HepG2 (cell line): ENCODE data around the gene LBX2. TPM values are rescaled to one million over a fixed set of nuclear protein-coding genes. Genes with fewer than 3 reads are reported as not detected.

Experiments
- ATAC-seq: fragments of 200-7000 bp; cut with Tn5 transposase; 3 replicates; pipeline ENCODE4 v1.9.1; 2020; ENCODE audit warnings: mild to moderate bottlenecking, moderate library complexity
- BruUV-seq: library from RNA; stranded (reverse); fragments of 400-500 nt; replicated peaks from 2 replicates; lab custom pipeline; 2021; lab: Mats Ljungman, UMichigan
- CTCF ChIA-PET: fragments of 300-600 bp; formaldehyde crosslinking; extraction: SDS; loops from one replicate; lab custom pipeline; 2021; ENCODE audit warnings: low total read pairs, inconsistent platforms, low intra/inter-chr PET ratio; lab: Yijun Ruan, JAX
- POLR2A ChIA-PET: fragments of 350-600 bp; sonication (Branson Sonifier 250); formaldehyde crosslinking; loops from one replicate; lab custom pipeline; 2020; ENCODE audit warnings: antibody characterized with exemption, inconsistent platforms; lab: Yijun Ruan, JAX
- DNase-seq: peaks from one replicate; pipeline ENCODE4 v3.0.0-alpha.2; 2015; ENCODE audit warnings: low spot score
- FAIRE-seq: peaks from 3 replicates; lab custom pipeline; 2011; peaks lifted over from hg19 to GRCh38; lab: Jason Lieb, UNC
- H2AFZ ChIP-seq: one replicate; pipeline ENCODE4 v1.6.1; 2011; ENCODE audit warnings: low read length, inconsistent platforms
- H3K27ac ChIP-seq: fragments of 300-600 bp; 3 replicates; pipeline ENCODE4 v1.8.0; 2011; ENCODE audit warnings: mixed run types, mild to moderate bottlenecking, mixed read lengths, low read length, inconsistent platforms; ENCODE audit not compliant: insufficient read depth; ENCODE audit errors: extremely low read length
- H3K27me3 ChIP-seq, 2 experiments: fragments of 200-600 bp in 1 of 2; 2 replicates in 1 of 2; 3 replicates in 1 of 2; pipeline versions ENCODE4 v1.6.0 to v1.8.0; 2011; ENCODE audit warnings: low read length in 2 of 2, mild to moderate bottlenecking in 2 of 2, moderate library complexity in 2 of 2, inconsistent platforms in 1 of 2; ENCODE audit not compliant: insufficient read depth in 2 of 2, control insufficient read depth in 1 of 2
- H3K36me3 ChIP-seq, 2 experiments: fragments of 200-600 bp in 1 of 2; replicated peaks in 1 of 2; 2 replicates in 1 of 2; 3 replicates in 1 of 2; pipeline versions ENCODE4 v1.5.1 to v1.8.0; 2011; ENCODE audit warnings: low read length in 2 of 2, inconsistent platforms in 1 of 2; ENCODE audit not compliant: insufficient read depth in 2 of 2, control insufficient read depth in 1 of 2
- H3K4me1 ChIP-seq: 2 replicates; pipeline ENCODE4 v1.5.1; 2012; ENCODE audit warnings: low read length, inconsistent platforms; ENCODE audit not compliant: insufficient read depth
- H3K4me2 ChIP-seq: 2 replicates; pipeline ENCODE4 v1.6.0; 2011; ENCODE audit warnings: low read depth, low read length, inconsistent platforms
- H3K4me3 ChIP-seq, 3 experiments: fragments of 200-600 bp in 1 of 3; sonication (generic), shearing (Covaris generic) in 1 of 3; replicated peaks in 1 of 3; 2 replicates each; pipeline ENCODE4 v1.5.1; 2011 to 2016; ENCODE audit warnings: low read length in 3 of 3, inconsistent platforms in 2 of 3, low read depth in 2 of 3, mild to moderate bottlenecking in 2 of 3, control low read depth in 1 of 3, mixed read lengths in 1 of 3; ENCODE audit not compliant: insufficient read depth in 1 of 3
- H3K79me2 ChIP-seq: one replicate; pipeline ENCODE4 v1.6.1; 2011; ENCODE audit warnings: low read length, inconsistent platforms; ENCODE audit not compliant: insufficient read depth
- H3K9ac ChIP-seq: 2 replicates; pipeline ENCODE4 v1.6.0; 2011; ENCODE audit warnings: mild to moderate bottlenecking, low read depth, low read length, inconsistent platforms; ENCODE audit not compliant: insufficient read depth
- H3K9me3 ChIP-seq: 2 replicates; pipeline ENCODE4 v1.5.1; 2012; ENCODE audit warnings: mild to moderate bottlenecking, low read length
- H4K20me1 ChIP-seq: 2 replicates; pipeline ENCODE4 v1.6.0; 2011; ENCODE audit warnings: inconsistent platforms, mild to moderate bottlenecking, low read length, moderate library complexity; ENCODE audit not compliant: insufficient read depth
- ATF1 ChIP-seq: IDR thresholded peaks from 2 replicates; pipeline ENCODE4 v1.6.1; 2016; ENCODE audit warnings: mild to moderate bottlenecking, control low read depth
- FOXA1 ChIP-seq, 2 experiments: fragments of 450-650 bp in 1 of 2; sonication (generic) in 1 of 2; formaldehyde crosslinking in 1 of 2; IDR thresholded peaks; 2 replicates each; pipeline versions ENCODE4 v1.4.0 to v1.6.1; 2016 to 2020; ENCODE audit warnings: missing genetic modification reagents in 1 of 2
- GFI1 ChIP-seq: sonication (generic); formaldehyde crosslinking; IDR thresholded peaks from 2 replicates; pipeline ENCODE4 v1.5.0; 2020; ENCODE audit warnings: missing genetic modification reagents, mild to moderate bottlenecking, borderline replicate concordance
- GTF2F1 ChIP-seq: fragments of 150-350 bp; IDR thresholded peaks from 2 replicates; pipeline ENCODE4 v1.6.1; 2014; ENCODE audit warnings: low read length
- MXD4 ChIP-seq: IDR thresholded peaks from 2 replicates; pipeline ENCODE4 v1.6.1; 2016; ENCODE audit warnings: mild to moderate bottlenecking, missing biosample characterization, missing genetic modification reagents
- PBX2 ChIP-seq: IDR thresholded peaks from 2 replicates; pipeline ENCODE4 v1.6.1; 2016; ENCODE audit warnings: control low read depth
- XBP1 ChIP-seq: sonication (generic); formaldehyde crosslinking; IDR thresholded peaks from 2 replicates; pipeline ENCODE4 v1.5.0; 2020; ENCODE audit warnings: missing genetic modification reagents
- ZBED4 ChIP-seq: sonication (generic); formaldehyde crosslinking; IDR thresholded peaks from 2 replicates; pipeline ENCODE4 v1.4.0; 2020; ENCODE audit warnings: missing genetic modification reagents, borderline replicate concordance
- ZMYM2 ChIP-seq: sonication (generic); formaldehyde crosslinking; IDR thresholded peaks from 2 replicates; pipeline ENCODE4 v1.8.0; 2022; ENCODE audit warnings: mild to moderate bottlenecking, missing genetic modification reagents
- ZNF10 ChIP-seq: sonication (generic); formaldehyde crosslinking; IDR thresholded peaks from 2 replicates; pipeline ENCODE4 v1.4.0; 2020; ENCODE audit warnings: mild to moderate bottlenecking, low read depth, missing genetic modification reagents, borderline replicate concordance
- ZNF207 ChIP-seq: fragments of 450-650 bp; IDR thresholded peaks from 2 replicates; pipeline ENCODE4 v1.6.1; 2016; ENCODE audit warnings: antibody characterized with exemption, borderline replicate concordance
- ZNF549 ChIP-seq: sonication (generic); formaldehyde crosslinking; IDR thresholded peaks from 2 replicates; pipeline ENCODE4 v1.5.0; 2020; ENCODE audit warnings: missing genetic modification reagents
- WGBS: methylation state at CpG from one replicate; pipeline ENCODE4 v1.1.6; 2017; ENCODE audit warnings: low lambda C conversion rate; 5-methylcytosine and 5-hydroxymethylcytosine counted together
- in situ Hi-C: cut with HindIII; loops from 2 replicates; pipeline ENCODE4 v1.10.0; 2017; ENCODE audit warnings: low pct_unique_long_range_greater_than_20kb; ENCODE audit not compliant: extremely low pct_ligation_motif_present
- intact Hi-C: fragments of 100-400 bp; cut with micrococcal nuclease; formaldehyde crosslinking; loops from one replicate; pipeline ENCODE4 v1.10.0; 2022; ENCODE audit not compliant: unreplicated experiment
- polyA plus RNA-seq, 8 experiments: library from polyadenylated mRNA; depleted of rRNA in 3 of 8; stranded (reverse) in 7 of 8; unstranded in 1 of 8; fragments of >200 nt; fragmentation: Illumina TruSeq in 4 of 8; extraction: Trizol in 4 of 8; gene quantifications; 2 replicates each; pipeline versions ENCODE4 v1.2.1 to v1.2.3, GENCODE V29; 2011 to 2016; ENCODE audit warnings: low read depth in 4 of 8, missing spikeins in 1 of 8, mixed read lengths in 1 of 8; ENCODE audit not compliant: insufficient read depth in 1 of 8
- total RNA-seq, 5 experiments: library from RNA; depleted of rRNA; stranded (reverse); fragments of >200 nt; fragmentation: Illumina TruSeq; extraction: Trizol; gene quantifications; 2 replicates each; pipeline ENCODE4 v1.2.3, GENCODE V29; 2016; ENCODE audit warnings: low read depth in 1 of 5
- TF ChIP-seq, protein P1 (sequence below): sonication (generic); formaldehyde crosslinking; IDR thresholded peaks from 2 replicates; pipeline ENCODE4 v1.9.0; 2022; ENCODE audit warnings: missing genetic modification reagents, mild to moderate bottlenecking, borderline replicate concordance

LBX2 gene
- total and polyA plus RNA-seq, 2 of the 13 experiments (the other 11 are each of a cell fraction or from before 2014, with no cell fraction given): 6.4 to 8.1 TPM

DNA sequence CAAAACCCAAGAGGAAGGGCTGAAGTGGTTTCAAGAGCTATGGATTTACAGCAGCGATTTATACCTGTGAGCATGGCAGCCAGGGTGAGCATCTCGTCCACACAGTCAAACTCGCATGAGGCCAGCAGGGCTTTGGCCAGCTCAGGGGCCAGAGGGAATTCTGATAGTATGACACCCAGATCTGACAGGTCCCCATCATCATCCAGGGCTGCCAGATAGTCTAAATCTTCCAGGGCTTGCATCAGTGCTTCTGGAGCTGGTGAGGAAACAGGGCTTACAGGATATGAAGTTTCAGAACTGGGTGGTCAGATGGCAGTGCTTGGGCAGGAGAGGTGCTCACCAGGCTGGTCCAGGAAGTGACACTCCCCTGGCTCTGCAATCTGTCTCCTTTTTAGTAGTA, 23.1 kb upstream of the LBX2 start (continued):
- TF ChIP-seq ZNF207: no peak

DNA sequence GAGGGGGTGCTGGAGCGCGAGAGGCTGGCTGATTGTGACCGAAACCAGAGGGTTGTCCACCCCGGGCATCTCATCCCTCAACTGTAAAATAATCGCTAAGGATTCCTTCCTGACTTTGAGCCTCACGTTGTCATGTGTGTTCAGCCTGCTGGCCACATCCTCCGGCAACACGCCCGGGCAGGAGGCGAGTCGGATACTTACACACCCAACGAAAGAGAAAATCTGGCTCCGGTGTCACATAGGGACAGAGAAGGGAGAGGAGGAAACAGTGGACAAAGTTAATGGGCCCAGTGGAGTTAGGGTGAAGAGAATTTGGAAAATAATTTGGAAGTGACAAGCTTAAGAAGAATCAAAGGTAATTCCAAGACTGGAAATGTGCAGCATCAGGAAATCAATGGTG, 17.2 kb upstream of the LBX2 start:
- intact Hi-C loops (no loop called here), in situ Hi-C loops (no loop called here)
- Histone ChIP-seq H3K36me3 (peaks cover 13 to 21% of the 10 kb centered on the region in 2 experiments; a peak in 4 of 5 replicates), H3K4me2 (no peak overlapping the region), H3K4me1 (peaks cover 31% of the 10 kb centered on the region), H2AFZ (no peak overlapping the region), H3K27me3 (no peaks in the 10 kb centered on the region), H3K9me3 (no peaks in the 10 kb centered on the region), H3K4me3 (no peak overlapping the region), H3K79me2 (no peaks in the 10 kb centered on the region), H3K27ac (no peak overlapping the region), H3K9ac (no peak overlapping the region), H4K20me1 (no peaks in the 10 kb centered on the region)
- no peak for FAIRE-seq
- DNase-seq: no peak
- BruUV-seq: no TSS peak
- 94% methylated on average over 13 of the region's 13 CpGs for WGBS
- TF ChIP-seq ZMYM2 (CRISPR knock-in tag): no peak
- TF ChIP-seq MXD4 (CRISPR knock-in tag): no peak
- TF ChIP-seq, protein P1, sequence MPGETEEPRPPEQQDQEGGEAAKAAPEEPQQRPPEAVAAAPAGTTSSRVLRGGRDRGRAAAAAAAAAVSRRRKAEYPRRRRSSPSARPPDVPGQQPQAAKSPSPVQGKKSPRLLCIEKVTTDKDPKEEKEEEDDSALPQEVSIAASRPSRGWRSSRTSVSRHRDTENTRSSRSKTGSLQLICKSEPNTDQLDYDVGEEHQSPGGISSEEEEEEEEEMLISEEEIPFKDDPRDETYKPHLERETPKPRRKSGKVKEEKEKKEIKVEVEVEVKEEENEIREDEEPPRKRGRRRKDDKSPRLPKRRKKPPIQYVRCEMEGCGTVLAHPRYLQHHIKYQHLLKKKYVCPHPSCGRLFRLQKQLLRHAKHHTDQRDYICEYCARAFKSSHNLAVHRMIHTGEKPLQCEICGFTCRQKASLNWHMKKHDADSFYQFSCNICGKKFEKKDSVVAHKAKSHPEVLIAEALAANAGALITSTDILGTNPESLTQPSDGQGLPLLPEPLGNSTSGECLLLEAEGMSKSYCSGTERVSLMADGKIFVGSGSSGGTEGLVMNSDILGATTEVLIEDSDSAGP (CRISPR knock-in tag): no peak
- TF ChIP-seq XBP1: no peak
- no peak for TF ChIP-seq ZBED4 (CRISPR knock-in tag)
- no peak for TF ChIP-seq ATF1 (CRISPR knock-in tag)
- TF ChIP-seq GFI1 (CRISPR knock-in tag): no peak
- no peak for TF ChIP-seq ZNF10
- no peak for TF ChIP-seq PBX2 (CRISPR knock-in tag)
- no peak for TF ChIP-seq GTF2F1
- TF ChIP-seq ZNF549 (CRISPR knock-in tag): no peak
- no peak for TF ChIP-seq FOXA1 (IDR thresholded peaks at IDR 0.05)
- no peak for TF ChIP-seq FOXA1 (CRISPR knock-in tag; IDR thresholded peaks at IDR 0.05)
- POLR2A ChIA-PET: interaction anchor here (1.0 to 1.1 kb wide), 2 partner anchors 13 to 35 kb away, joined by 3 to 4 read pairs; partner anchors contain the start of gene HTRA2
- no peak for ATAC-seq
- CTCF ChIA-PET: no interaction called here
